Dendritic cell treated with granulocyte-macrophage colony-stimulating factor and Interleukin-4, amounts not matched to agents 40 ng/mL and 50 ng/mL, for 4 days (primary cell): ENCODE measurements around the gene S100A5.
"Not testable (repeated sequence)": the region's sequence is repeated elsewhere in the genome, so short reads cannot be mapped to it uniquely, and the experiment has no call there.

Source experiments
- H3K27ac Mint-ChIP-seq: one replicate; pipeline ENCODE4 v1.8.0; 2022; ENCODE audit warnings: mild to moderate bottlenecking, mixed read lengths
- H3K27me3 Mint-ChIP-seq: one replicate; pipeline ENCODE4 v1.8.0; 2022; ENCODE audit warnings: mild to moderate bottlenecking, mixed read lengths
- H3K36me3 Mint-ChIP-seq: one replicate; pipeline ENCODE4 v1.8.0; 2022; ENCODE audit warnings: low read depth, mixed read lengths
- H3K4me1 Mint-ChIP-seq: one replicate; pipeline ENCODE4 v1.8.0; 2022; ENCODE audit warnings: low read depth, mixed read lengths
- H3K4me3 Mint-ChIP-seq: one replicate; pipeline ENCODE4 v1.8.0; 2022; ENCODE audit warnings: mild to moderate bottlenecking, moderate library complexity, mixed read lengths
- H3K9me3 Mint-ChIP-seq: one replicate; pipeline ENCODE4 v1.8.0; 2022; ENCODE audit warnings: mixed read lengths
- intact Hi-C: fragments of 100-400 bp; cut with micrococcal nuclease; formaldehyde crosslinking; loops from one replicate; pipeline ENCODE4 v1.15.0; 2022

S100A5 gene

DNA sequence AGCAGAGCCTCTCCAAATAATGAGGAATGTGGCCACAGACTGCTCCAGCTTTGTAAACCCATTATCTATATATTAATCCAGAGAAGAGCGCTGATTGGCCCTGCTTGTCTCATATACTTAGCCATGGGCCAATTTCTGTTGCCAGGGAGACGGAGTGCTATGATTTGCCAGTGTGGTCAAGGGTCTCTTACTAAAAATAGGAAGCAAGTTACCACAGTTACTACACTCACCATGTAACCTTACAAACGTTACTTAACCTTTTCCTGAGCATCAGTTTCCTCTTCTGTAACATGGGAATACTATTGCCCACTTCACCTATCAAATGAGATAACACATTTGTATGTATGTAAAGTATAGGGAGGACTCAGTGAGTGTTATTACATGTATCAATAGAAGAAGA, 32.6 kb upstream of the S100A5 start:
- Mint-ChIP-seq H3K9me3 (no peaks in the 10 kb centered on the region), H3K27ac (peak overlapping the region; percentile 62), H3K4me3 (no peak overlapping the region), H3K36me3 (no peaks in the 10 kb centered on the region), H3K27me3 (peaks cover 11% of the 10 kb centered on the region), H3K4me1 (peaks cover 40% of the 10 kb centered on the region)
- intact Hi-C loops: loop anchor here (2.0 kb wide), 2 partner anchors 43 to 175 kb away; partner anchors contain the start of gene S100A14

DNA sequence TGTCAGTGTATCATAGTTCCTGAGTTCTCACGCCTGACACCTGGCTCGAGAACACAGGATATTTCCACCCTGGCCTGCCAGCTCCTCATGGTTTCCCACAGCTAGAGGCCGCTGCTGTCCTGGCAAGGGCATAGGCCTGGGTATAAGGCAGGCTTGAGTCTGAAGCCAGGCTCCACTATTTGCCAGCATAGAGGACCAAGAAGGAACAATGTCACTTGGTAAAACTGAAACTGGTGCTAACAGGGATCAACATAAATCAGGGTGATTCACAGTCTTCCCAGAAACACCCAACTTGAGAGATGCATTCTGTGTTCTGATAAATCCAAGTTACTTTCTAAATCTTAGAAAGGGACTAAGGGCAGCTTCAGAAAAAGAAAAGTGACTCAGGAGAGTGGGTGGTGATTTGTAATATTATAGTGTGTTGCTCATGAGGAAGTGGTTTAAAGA, 31.9 kb upstream of the S100A5 start:
- intact Hi-C loops: loop anchor here (2.0 kb wide), 2 partner anchors 44 to 176 kb away; partner anchors contain the start of gene S100A14
- Mint-ChIP-seq H3K4me1 (peaks cover 44% of the 10 kb centered on the region), H3K27ac (peak overlapping the region; percentile 62), H3K27me3 (peaks cover 6% of the 10 kb centered on the region), H3K9me3 (no peaks in the 10 kb centered on the region), H3K4me3 (no peak overlapping the region), H3K36me3 (no peaks in the 10 kb centered on the region)

DNA sequence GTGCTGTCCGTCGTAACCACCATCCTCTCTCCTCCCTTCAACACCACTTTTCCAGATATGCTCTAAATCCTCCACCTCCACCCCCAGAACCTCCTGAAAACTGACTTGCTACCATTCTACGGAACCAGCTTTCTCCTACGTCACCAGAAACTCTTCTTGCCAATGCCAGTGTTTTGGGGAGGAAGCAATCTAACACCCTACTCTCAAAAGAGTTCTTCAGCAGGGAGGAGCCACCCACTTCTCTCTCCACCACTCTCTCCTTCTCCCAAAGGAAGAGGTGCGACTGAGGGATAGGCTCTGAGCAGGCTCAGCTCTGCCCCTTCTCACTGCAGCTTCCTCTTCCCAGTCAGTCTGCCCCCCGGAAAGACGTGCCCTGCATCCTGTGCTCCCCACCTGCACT, 31.0 kb upstream of the S100A5 start:
- Mint-ChIP-seq H3K9me3 (no peaks in the 10 kb centered on the region), H3K27me3 (peaks cover 5% of the 10 kb centered on the region), H3K4me3 (no peak overlapping the region), H3K36me3 (no peaks in the 10 kb centered on the region), H3K27ac (peak overlapping the region; percentile 62), H3K4me1 (peaks cover 44% of the 10 kb centered on the region)
- intact Hi-C loops: loop anchor here (2.0 kb wide), 2 partner anchors 45 to 177 kb away; partner anchors contain the start of gene S100A14

DNA sequence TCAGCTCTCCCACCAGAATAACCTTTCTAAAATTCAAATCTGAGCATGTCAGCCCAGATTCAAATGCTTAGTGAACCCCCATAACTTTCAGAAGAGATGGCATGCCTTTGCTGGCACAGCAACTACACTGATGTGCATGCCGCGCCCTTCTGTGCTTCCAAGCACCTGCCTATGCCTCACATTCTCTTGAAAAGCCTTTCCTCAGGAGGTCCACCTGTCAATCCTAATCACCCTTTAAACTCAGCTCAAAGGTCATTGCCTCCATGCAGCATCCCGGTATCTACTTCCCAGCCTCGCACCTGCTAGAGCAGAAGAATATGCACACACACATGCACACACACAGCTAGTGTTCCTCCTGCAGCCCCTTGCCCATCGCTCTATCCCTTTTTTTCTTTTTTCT, 30.1 kb upstream of the S100A5 start:
- no peak overlapping the region for H3K4me3 Mint-ChIP-seq
- peaks cover 52% of the 10 kb centered on the region for H3K4me1 Mint-ChIP-seq
- intact Hi-C loops: no loop called here
- H3K27ac Mint-ChIP-seq: no peak overlapping the region
- H3K36me3 Mint-ChIP-seq: no peaks in the 10 kb centered on the region
- no peaks in the 10 kb centered on the region for H3K9me3 Mint-ChIP-seq
- peaks cover 5% of the 10 kb centered on the region for H3K27me3 Mint-ChIP-seq

- no peaks in the 10 kb centered on the region for H3K36me3 Mint-ChIP-seq
- H3K27ac Mint-ChIP-seq: no peak overlapping the region
- intact Hi-C loops: loop anchor here (5.0 kb wide), 2 partner anchors 103 to 212 kb away; partner anchors contain the start of genes ILF2 and S100A9
- no peaks in the 10 kb centered on the region for H3K9me3 Mint-ChIP-seq
- peaks cover 64% of the 10 kb centered on the region for H3K4me1 Mint-ChIP-seq
- no peak overlapping the region for H3K4me3 Mint-ChIP-seq
- peaks cover 5% of the 10 kb centered on the region for H3K27me3 Mint-ChIP-seq
These were observed 28.7 kb upstream of the S100A5 start for GRCh38 chr1:153569465-153569864.

- H3K27me3 Mint-ChIP-seq: peaks cover 5% of the 10 kb centered on the region
- peaks cover 74% of the 10 kb centered on the region for H3K4me1 Mint-ChIP-seq
- H3K36me3 Mint-ChIP-seq: no peaks in the 10 kb centered on the region
- H3K4me3 Mint-ChIP-seq: peak overlapping the region; percentile 63
- peak overlapping the region; percentile 96 for H3K27ac Mint-ChIP-seq
- intact Hi-C loops: loop anchor here (1.0 to 5.0 kb wide), 4 partner anchors 35 to 211 kb away; partner anchors contain the start of genes ILF2 and S100A9
- H3K9me3 Mint-ChIP-seq: no peaks in the 10 kb centered on the region
These were observed 27.8 kb upstream of the S100A5 start for GRCh38 chr1:153568367-153569099.

- no peaks in the 10 kb centered on the region for H3K36me3 Mint-ChIP-seq
- H3K9me3 Mint-ChIP-seq: no peaks in the 10 kb centered on the region
- intact Hi-C loops: loop anchor here (1.0 to 5.0 kb wide), 5 partner anchors 17 to 210 kb away; partner anchors contain the start of genes ILF2 and S100A9
- peaks cover 5% of the 10 kb centered on the region for H3K27me3 Mint-ChIP-seq
- peaks cover 73% of the 10 kb centered on the region for H3K4me1 Mint-ChIP-seq
- H3K4me3 Mint-ChIP-seq: no peak overlapping the region
- H3K27ac Mint-ChIP-seq: peak overlapping the region; percentile 96
These were observed 27.1 kb upstream of the S100A5 start for GRCh38 chr1:153567621-153568366.

GRCh38 chr1:153566414-153567371, 26.0 kb upstream of the S100A5 start:
- Mint-ChIP-seq H3K27ac (peak overlapping the region; percentile 96), H3K9me3 (no peaks in the 10 kb centered on the region), H3K4me1 (peaks cover 64% of the 10 kb centered on the region), H3K27me3 (peaks cover 5% of the 10 kb centered on the region), H3K4me3 (peak overlapping the region; percentile 42), H3K36me3 (no peaks in the 10 kb centered on the region)
- intact Hi-C loops: loop anchor here (2.0 to 5.0 kb wide), 3 partner anchors 16 to 209 kb away; partner anchors contain the start of genes ILF2 and S100A9

GRCh38 chr1:153565529-153566374, 25.0 kb upstream of the S100A5 start, which contains the start of gene S100A2:
TSS of gene S100A2 (minus strand) at chr1:153565844. CDS start at chr1:153563877, 1,967 bp downstream.
- H3K9me3 Mint-ChIP-seq: no peaks in the 10 kb centered on the region
- intact Hi-C loops: loop anchor here (2.0 to 5.0 kb wide), 3 partner anchors 15 to 208 kb away; partner anchors contain the start of genes ILF2 and S100A9

DNA sequence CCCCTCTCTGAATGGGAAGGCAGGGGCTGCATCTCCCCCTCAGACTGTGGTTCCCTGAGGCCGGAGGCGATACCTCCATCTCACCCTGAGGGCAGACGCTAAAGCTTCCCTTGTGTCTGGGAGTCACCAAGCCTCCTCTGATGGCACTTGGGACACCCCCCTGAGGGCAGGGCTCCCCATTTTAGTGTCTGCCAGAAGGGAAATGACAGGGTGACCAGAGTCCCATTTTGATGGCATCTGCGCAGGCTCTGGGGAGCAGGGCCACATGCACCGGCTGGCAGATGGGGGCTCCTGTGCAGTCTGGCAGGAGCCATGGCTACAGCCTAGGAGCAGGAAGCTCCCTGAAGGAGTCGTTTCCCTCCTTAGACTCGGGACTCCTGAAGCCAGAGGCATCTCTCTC, 23.3 kb upstream of the S100A5 start:
- Mint-ChIP-seq H3K27me3 (no peaks in the 10 kb centered on the region), H3K4me3 (no peak overlapping the region), H3K4me1 (peaks cover 65% of the 10 kb centered on the region), H3K36me3 (no peaks in the 10 kb centered on the region), H3K27ac (peak overlapping the region; percentile 96), H3K9me3 (no peaks in the 10 kb centered on the region)
- intact Hi-C loops: no loop called here

More at GRCh38 chr1:153565529-153566374, 25.0 kb upstream of the S100A5 start, which contains the start of gene S100A2:
- H3K27ac Mint-ChIP-seq: peak within 1 kb of the TSS; percentile 96
- peaks cover 5% of the 10 kb centered on the region for H3K27me3 Mint-ChIP-seq
- H3K4me1 Mint-ChIP-seq: peaks cover 65% of the 10 kb centered on the region
- H3K4me3 Mint-ChIP-seq: peak within 1 kb of the TSS; percentile 62
- H3K36me3 Mint-ChIP-seq: no peaks in the 10 kb centered on the region

- intact Hi-C loops: no loop called here
- no peaks in the 10 kb centered on the region for H3K36me3 Mint-ChIP-seq
- peaks cover 61% of the 10 kb centered on the region for H3K4me1 Mint-ChIP-seq
- no peaks in the 10 kb centered on the region for H3K9me3 Mint-ChIP-seq
- H3K4me3 Mint-ChIP-seq: peak overlapping the region; percentile 7
- H3K27ac Mint-ChIP-seq: peak overlapping the region; percentile 96
- no peaks in the 10 kb centered on the region for H3K27me3 Mint-ChIP-seq
These were observed 22.8 kb upstream of the S100A5 start for GRCh38 chr1:153563483-153563901.

DNA sequence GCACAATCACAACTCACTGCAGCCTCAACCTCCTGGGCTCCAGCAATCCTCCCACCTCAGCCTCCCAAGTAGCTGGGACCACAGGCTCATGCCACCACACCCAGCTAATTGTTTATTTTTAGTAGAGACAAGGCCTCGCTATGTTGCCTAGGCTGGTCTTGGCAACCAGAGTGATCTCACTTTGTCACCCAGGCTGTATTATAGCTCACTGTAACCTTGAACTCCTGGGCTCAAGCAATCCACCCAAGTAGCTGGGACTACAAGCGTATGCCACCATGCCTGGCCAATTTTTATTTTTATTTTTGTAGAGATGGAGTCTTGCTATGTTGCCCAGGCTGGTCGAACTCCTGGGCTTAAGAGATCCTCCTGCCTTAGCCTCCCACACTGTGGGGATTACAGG, 21.3 kb upstream of the S100A5 start:
- peak overlapping the region; percentile 46 for H3K27ac Mint-ChIP-seq
- H3K4me3 Mint-ChIP-seq, H3K27me3 Mint-ChIP-seq, intact Hi-C loops, H3K9me3 Mint-ChIP-seq, H3K36me3 Mint-ChIP-seq: not testable (repeated sequence)
- peaks cover 49% of the 10 kb centered on the region for H3K4me1 Mint-ChIP-seq
